Smooth muscle cell (in vitro differentiated cells): ENCODE results near the gene ARHGAP24. TPM values are rescaled to one million over a fixed set of nuclear protein-coding genes. Genes with fewer than 3 reads are reported as not detected.

Experiments used
- DNase-seq: peaks from one replicate; lab custom pipeline; 2025; ENCODE audit not compliant: unreplicated experiment; lab: John Stamatoyannopoulos, UW
- H2AFZ ChIP-seq: fragments of 200-600 bp; sonication (generic); 2 replicates; pipeline ENCODE4 v1.6.0; 2016; ENCODE audit warnings: antibody characterized with exemption, low read depth, mild to moderate bottlenecking
- H3F3A ChIP-seq: fragments of 200-600 bp; sonication (generic); 2 replicates; pipeline ENCODE4 v1.6.0; 2017; ENCODE audit warnings: antibody characterized with exemption, low read depth
- H3K27ac ChIP-seq: fragments of 200-600 bp; sonication (generic); 2 replicates; pipeline ENCODE4 v1.5.1; 2016; ENCODE audit warnings: low read depth, mild to moderate bottlenecking
- H3K27me3 ChIP-seq: fragments of 200-600 bp; sonication (generic); 2 replicates; pipeline ENCODE4 v1.6.1; 2016; ENCODE audit warnings: low read depth, mild to moderate bottlenecking
- H3K36me3 ChIP-seq: fragments of 200-600 bp; sonication (generic); 2 replicates; pipeline ENCODE4 v1.5.1; 2016; ENCODE audit warnings: low read depth
- H3K4me1 ChIP-seq: fragments of 200-600 bp; sonication (generic); 2 replicates; pipeline ENCODE4 v1.5.1; 2016; ENCODE audit warnings: low read depth
- H3K4me2 ChIP-seq: fragments of 200-600 bp; sonication (generic); 2 replicates; pipeline ENCODE4 v1.6.0; 2016; ENCODE audit warnings: mild to moderate bottlenecking
- H3K4me3 ChIP-seq: fragments of 200-600 bp; sonication (generic); 2 replicates; pipeline ENCODE4 v1.5.1; 2016; ENCODE audit warnings: mild to moderate bottlenecking
- H3K79me2 ChIP-seq: fragments of 200-600 bp; sonication (generic); 2 replicates; pipeline ENCODE4 v1.6.0; 2016; ENCODE audit warnings: low read depth, mild to moderate bottlenecking
- H3K9ac ChIP-seq: fragments of 200-600 bp; sonication (generic); 2 replicates; pipeline ENCODE4 v1.6.0; 2016; ENCODE audit warnings: low read depth
- H3K9me3 ChIP-seq: fragments of 200-600 bp; sonication (generic); replicated peaks from 2 replicates; pipeline ENCODE4 v1.5.1; 2016; ENCODE audit warnings: low read depth
- H4K20me1 ChIP-seq: fragments of 200-600 bp; sonication (generic); 2 replicates; pipeline ENCODE4 v1.6.0; 2016; ENCODE audit warnings: low read depth
- CTCF ChIP-seq: fragments of 200-600 bp; sonication (generic); IDR thresholded peaks from 2 replicates; pipeline ENCODE4 v1.5.1; 2017; ENCODE audit warnings: borderline replicate concordance, mild to moderate bottlenecking, antibody characterized with exemption; ENCODE audit not compliant: insufficient read depth, poor library complexity, severe bottlenecking
- WGBS: methylation state at CpG from one replicate; pipeline ENCODE4 v1.1.7; 2016; ENCODE audit warnings: low lambda C conversion rate; 5-methylcytosine and 5-hydroxymethylcytosine counted together
- polyA plus RNA-seq: library from polyadenylated mRNA; unstranded; fragments of >200 nt; fragmentation: Nextera tagmentation; extraction: Ambion mirVana; gene quantifications from 2 replicates; pipeline ENCODE4 v1.2.1, GENCODE V29; 2016
- total RNA-seq: library from RNA; depleted of rRNA; stranded (reverse); fragments of >200 nt; gene quantifications from 2 replicates; pipeline ENCODE4 v1.2.3, GENCODE V29; 2014

ARHGAP24 gene
- total and polyA plus RNA-seq, 2 experiments from 2014 or later, result 4.9 to 18.2 TPM

DNA sequence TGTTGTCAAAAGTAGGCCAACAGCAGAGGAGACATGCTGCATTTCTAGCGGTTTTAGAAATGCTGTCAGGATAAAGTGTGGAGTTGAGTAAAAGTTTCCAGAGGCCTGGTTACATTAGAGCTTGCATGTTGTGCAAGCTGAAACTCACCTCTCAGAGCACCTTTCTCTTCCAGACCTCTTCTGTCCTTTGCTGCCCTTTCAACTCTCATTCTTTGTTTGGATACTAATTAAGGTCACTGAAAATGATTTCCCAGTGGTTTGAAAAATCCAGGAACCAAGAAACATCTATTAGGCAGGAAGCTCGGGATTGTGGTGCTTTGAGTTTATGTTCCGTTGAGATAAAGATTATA, 458.3 kb downstream of the ARHGAP24 start:
- H3K9me3 ChIP-seq, result no peaks in the 10 kb centered on the region
- TF ChIP-seq CTCF, result no peak
- no peak overlapping the region for H3K27ac ChIP-seq
- H2AFZ ChIP-seq, result no peak overlapping the region
- H4K20me1 ChIP-seq, result no peaks in the 10 kb centered on the region
- no peaks in the 10 kb centered on the region for H3K27me3 ChIP-seq
- H3F3A ChIP-seq, result no peaks in the 10 kb centered on the region
- H3K79me2 ChIP-seq, result no peaks in the 10 kb centered on the region
- WGBS, result 86% methylated on average over 3 of the region's 3 CpGs
- H3K36me3 ChIP-seq, result no peaks in the 10 kb centered on the region
- DNase-seq, result no peak
- H3K4me1 ChIP-seq, result peaks cover 44% of the 10 kb centered on the region
- no peak overlapping the region for H3K9ac ChIP-seq
- H3K4me3 ChIP-seq, result no peak overlapping the region
- H3K4me2 ChIP-seq, result no peak overlapping the region

GRCh38 chr4:85937507-85937906, 462.6 kb downstream of the ARHGAP24 start:
- Histone ChIP-seq H3K79me2 (no peaks in the 10 kb centered on the region), H3K27ac (no peak overlapping the region), H3K36me3 (no peaks in the 10 kb centered on the region), H3K9ac (no peak overlapping the region), H3K4me3 (no peak overlapping the region), H3K27me3 (no peaks in the 10 kb centered on the region), H3K4me2 (no peak overlapping the region), H3K9me3 (no peaks in the 10 kb centered on the region), H2AFZ (no peak overlapping the region), H4K20me1 (no peaks in the 10 kb centered on the region), H3F3A (no peaks in the 10 kb centered on the region), H3K4me1 (peaks cover 8% of the 10 kb centered on the region)
- TF ChIP-seq CTCF, result no peak
- DNase-seq, result no peak
- WGBS, result 79% methylated on average over 2 of the region's 2 CpGs

GRCh38 chr4:85938062-85938461, 463.1 kb downstream of the ARHGAP24 start:
- Histone ChIP-seq H3F3A (no peaks in the 10 kb centered on the region), H3K9me3 (no peaks in the 10 kb centered on the region), H3K79me2 (no peaks in the 10 kb centered on the region), H4K20me1 (no peaks in the 10 kb centered on the region), H3K36me3 (no peaks in the 10 kb centered on the region), H3K27me3 (no peaks in the 10 kb centered on the region), H2AFZ (no peak overlapping the region), H3K4me1 (peaks cover 3% of the 10 kb centered on the region), H3K4me2 (no peak overlapping the region), H3K4me3 (no peak overlapping the region), H3K27ac (no peak overlapping the region), H3K9ac (no peak overlapping the region)
- no peak for TF ChIP-seq CTCF
- WGBS, result 88% methylated on average over 5 of the region's 5 CpGs
- no peak for DNase-seq

- Histone ChIP-seq H3F3A (no peaks in the 10 kb centered on the region), H3K27ac (no peak overlapping the region), H3K36me3 (no peaks in the 10 kb centered on the region), H2AFZ (no peak overlapping the region), H4K20me1 (no peaks in the 10 kb centered on the region), H3K27me3 (no peaks in the 10 kb centered on the region), H3K4me3 (no peak overlapping the region), H3K4me2 (no peak overlapping the region), H3K9me3 (no peaks in the 10 kb centered on the region), H3K79me2 (no peaks in the 10 kb centered on the region), H3K9ac (no peak overlapping the region), H3K4me1 (no peaks in the 10 kb centered on the region)
- TF ChIP-seq CTCF, result no peak
- no peak for DNase-seq
- WGBS, result 97% methylated on average over 2 of the region's 2 CpGs
Measured at GRCh38 chr4:85938902-85939301, 464.0 kb downstream of the ARHGAP24 start.
